B cell (primary cell): ENCODE measurements around the gene ZNF281.

Experiments used
- EZH2 ChIP-seq: IDR thresholded peaks from 2 replicates; pipeline ENCODE4 v1.6.1; 2012; ENCODE audit warnings: borderline replicate concordance, low read depth, mild to moderate bottlenecking, moderate library complexity, low read length; ENCODE audit not compliant: insufficient read depth, poor library complexity, severe bottlenecking
- TF ChIP-seq, protein P1 (sequence below): fragments of 200-600 bp; IDR thresholded peaks from one replicate; pipeline ENCODE4 v1.8.0; 2022; ENCODE audit warnings: antibody characterized with exemption, mild to moderate bottlenecking

DNA sequence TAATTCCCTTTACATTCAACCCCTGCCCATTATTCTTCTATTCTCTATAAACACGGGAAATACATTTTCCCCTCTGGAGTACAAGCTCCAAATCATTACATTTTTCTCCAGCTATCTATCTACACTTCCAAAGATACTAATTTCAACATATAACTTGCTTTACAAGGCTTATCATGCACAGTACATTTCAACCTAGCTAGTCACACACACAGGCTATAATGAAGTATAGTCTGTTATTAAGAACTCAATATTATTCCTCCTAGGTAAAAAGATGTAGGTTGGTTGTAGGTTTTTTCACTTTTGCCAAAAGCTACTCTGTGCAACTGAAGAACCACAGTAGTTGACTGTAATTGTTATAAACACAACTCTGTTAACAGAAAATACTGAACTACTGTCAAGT is 8.1 kb downstream of the ZNF281 start:
- no peak for TF ChIP-seq EZH2
- TF ChIP-seq, protein P1, sequence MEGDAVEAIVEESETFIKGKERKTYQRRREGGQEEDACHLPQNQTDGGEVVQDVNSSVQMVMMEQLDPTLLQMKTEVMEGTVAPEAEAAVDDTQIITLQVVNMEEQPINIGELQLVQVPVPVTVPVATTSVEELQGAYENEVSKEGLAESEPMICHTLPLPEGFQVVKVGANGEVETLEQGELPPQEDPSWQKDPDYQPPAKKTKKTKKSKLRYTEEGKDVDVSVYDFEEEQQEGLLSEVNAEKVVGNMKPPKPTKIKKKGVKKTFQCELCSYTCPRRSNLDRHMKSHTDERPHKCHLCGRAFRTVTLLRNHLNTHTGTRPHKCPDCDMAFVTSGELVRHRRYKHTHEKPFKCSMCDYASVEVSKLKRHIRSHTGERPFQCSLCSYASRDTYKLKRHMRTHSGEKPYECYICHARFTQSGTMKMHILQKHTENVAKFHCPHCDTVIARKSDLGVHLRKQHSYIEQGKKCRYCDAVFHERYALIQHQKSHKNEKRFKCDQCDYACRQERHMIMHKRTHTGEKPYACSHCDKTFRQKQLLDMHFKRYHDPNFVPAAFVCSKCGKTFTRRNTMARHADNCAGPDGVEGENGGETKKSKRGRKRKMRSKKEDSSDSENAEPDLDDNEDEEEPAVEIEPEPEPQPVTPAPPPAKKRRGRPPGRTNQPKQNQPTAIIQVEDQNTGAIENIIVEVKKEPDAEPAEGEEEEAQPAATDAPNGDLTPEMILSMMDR: no peak
